SK-N-SH (cell line): ENCODE data around the gene WNK1. TPM values are rescaled to one million over a fixed set of nuclear protein-coding genes. Genes with fewer than 3 reads are reported as not detected.

Source experiments
- CTCF ChIA-PET: fragments of 300-600, 350-600 bp; formaldehyde crosslinking; extraction: SDS; loops from one replicate; lab custom pipeline; 2021; lab: Yijun Ruan, JAX
- POLR2A ChIA-PET: fragments of 350-600 bp; sonication (Branson Sonifier 250); formaldehyde crosslinking; extraction: SDS; loops from one replicate; lab custom pipeline; 2020; ENCODE audit warnings: antibody characterized with exemption, inconsistent platforms; lab: Yijun Ruan, JAX
- DNase-seq: peaks from one replicate; pipeline ENCODE4 v3.0.0; 2012
- H2AFZ ChIP-seq: fragments of 200-600 bp; sonication (generic); 2 replicates; pipeline ENCODE4 v1.8.1; 2016; ENCODE audit warnings: antibody characterized with exemption, mild to moderate bottlenecking, low read depth
- H3F3A ChIP-seq: fragments of 200-600 bp; sonication (generic); replicated peaks from 2 replicates; pipeline ENCODE3; 2016; ENCODE audit warnings: antibody characterized with exemption, mild to moderate bottlenecking; ENCODE audit not compliant: insufficient read depth
- H3K27ac ChIP-seq, 2 experiments: fragments of 200-500 bp in 1 of 2; fragments of 200-600 bp in 1 of 2; sonication (Bioruptor generic) in 1 of 2; sonication (generic), shearing (Covaris generic) in 1 of 2; 2 replicates each; pipeline versions ENCODE4 v1.5.1 to v1.6.1; 2014 to 2016; ENCODE audit warnings: low read depth in 2 of 2, inconsistent platforms in 1 of 2, low read length in 1 of 2, mild to moderate bottlenecking in 1 of 2, mixed read lengths in 1 of 2
- H3K27me3 ChIP-seq: fragments of 200-600 bp; sonication (generic), shearing (Covaris generic); 2 replicates; pipeline ENCODE4 v1.6.1; 2016; ENCODE audit warnings: mixed run types; ENCODE audit not compliant: insufficient read depth
- H3K36me3 ChIP-seq, 2 experiments: fragments of 200-500 bp in 1 of 2; fragments of 200-600 bp in 1 of 2; sonication (Bioruptor generic) in 1 of 2; sonication (generic) in 1 of 2; replicated peaks in 1 of 2; 2 replicates each; pipeline versions ENCODE3 to v1.5.1; 2014 to 2016; ENCODE audit warnings: low read length in 1 of 2, mild to moderate bottlenecking in 1 of 2; ENCODE audit not compliant: insufficient read depth in 2 of 2, control insufficient read depth in 1 of 2
- H3K4me1 ChIP-seq, 2 experiments: fragments of 200-500 bp in 1 of 2; fragments of 200-600 bp in 1 of 2; sonication (Bioruptor generic) in 1 of 2; sonication (generic), shearing (Covaris generic) in 1 of 2; 2 replicates each; pipeline versions ENCODE4 v1.5.1 to v1.6.1; 2014 to 2016; ENCODE audit warnings: low read depth in 1 of 2, low read length in 1 of 2, mixed run types in 1 of 2; ENCODE audit not compliant: insufficient read depth in 2 of 2, control insufficient read depth in 1 of 2
- H3K4me2 ChIP-seq: fragments of 200-600 bp; sonication (generic), shearing (Covaris generic); 2 replicates; pipeline ENCODE4 v1.6.1; 2017; ENCODE audit warnings: mixed run types
- H3K4me3 ChIP-seq, 2 experiments: fragments of 200-500 bp in 1 of 2; fragments of 200-600 bp in 1 of 2; sonication (Bioruptor generic) in 1 of 2; sonication (generic), shearing (Covaris generic) in 1 of 2; 2 replicates each; pipeline versions ENCODE4 v1.5.1 to v1.8.1; 2014 to 2016; ENCODE audit warnings: low read depth in 2 of 2, inconsistent platforms in 1 of 2, low read length in 1 of 2, mild to moderate bottlenecking in 1 of 2, mixed read lengths in 1 of 2, moderate library complexity in 1 of 2
- H3K79me2 ChIP-seq: fragments of 200-600 bp; sonication (generic); 2 replicates; pipeline ENCODE4 v1.8.1; 2017; ENCODE audit warnings: mild to moderate bottlenecking; ENCODE audit not compliant: insufficient read depth
- H3K9ac ChIP-seq: fragments of 200-600 bp; sonication (generic); 2 replicates; pipeline ENCODE4 v1.6.1; 2017; ENCODE audit warnings: mixed run types
- H3K9me2 ChIP-seq: fragments of 200-600 bp; sonication (generic); 2 replicates; pipeline ENCODE4 v1.6.1; 2017; ENCODE audit warnings: mixed run types
- H3K9me3 ChIP-seq: fragments of 200-600 bp; sonication (generic); 2 replicates; pipeline ENCODE4 v1.6.1; 2017; ENCODE audit warnings: mixed run types, mild to moderate bottlenecking, moderate library complexity
- H4K20me1 ChIP-seq: fragments of 200-600 bp; sonication (generic); 2 replicates; pipeline ENCODE4 v1.6.1; 2017; ENCODE audit warnings: mild to moderate bottlenecking, mixed run types; ENCODE audit not compliant: insufficient read depth
- EZH2phosphoT487 ChIP-seq: fragments of 200-600 bp; sonication (generic); IDR thresholded peaks from 2 replicates; pipeline ENCODE4 v1.6.1; 2017; ENCODE audit warnings: low read depth, mixed run types, mild to moderate bottlenecking, antibody characterized with exemption, moderate library complexity, borderline replicate concordance
- FOXJ3 ChIP-seq: sonication (generic); formaldehyde crosslinking; IDR thresholded peaks from 2 replicates; pipeline ENCODE4 v1.5.1; 2020; ENCODE audit warnings: mild to moderate bottlenecking, missing genetic modification reagents
- FOXM1 ChIP-seq: IDR thresholded peaks from 2 replicates; pipeline ENCODE4 v1.4.0; 2012; ENCODE audit warnings: low read depth, mild to moderate bottlenecking
- GABPA ChIP-seq: IDR thresholded peaks from 2 replicates; pipeline ENCODE4 v1.4.0; 2012; ENCODE audit warnings: low read depth, mild to moderate bottlenecking
- JUND ChIP-seq: IDR thresholded peaks from 2 replicates; pipeline ENCODE4 v1.4.0; 2012
- POLR2AphosphoS5 ChIP-seq: IDR thresholded peaks from 2 replicates; pipeline ENCODE4 v1.6.1; 2012; ENCODE audit warnings: low read depth, low read length
- TAF1 ChIP-seq: IDR thresholded peaks from 2 replicates; pipeline ENCODE4 v1.6.1; 2012; ENCODE audit warnings: low read depth, mild to moderate bottlenecking, low read length, moderate library complexity, borderline replicate concordance
- TCF12 ChIP-seq: IDR thresholded peaks from 2 replicates; pipeline ENCODE4 v1.4.0; 2012
- TEAD4 ChIP-seq: IDR thresholded peaks from 2 replicates; pipeline ENCODE4 v1.4.0; 2012; ENCODE audit warnings: mild to moderate bottlenecking, borderline replicate concordance; ENCODE audit not compliant: insufficient read depth
- YY1 ChIP-seq: IDR thresholded peaks from 2 replicates; pipeline ENCODE4 v1.4.0; 2012; ENCODE audit warnings: low read depth, mild to moderate bottlenecking
- WGBS: methylation state at CpG from one replicate; pipeline ENCODE4 v1.1.6; 2017; ENCODE audit warnings: low lambda C conversion rate; 5-methylcytosine and 5-hydroxymethylcytosine counted together
- polyA plus RNA-seq, 3 experiments: library from polyadenylated mRNA; depleted of rRNA; stranded (reverse); fragments of >200 nt; gene quantifications; 2 replicates each; pipeline ENCODE4 v1.2.3, GENCODE V29; 2012
- TF ChIP-seq, protein P1 (sequence below): fragments of 200-600 bp; sonication (generic); IDR thresholded peaks from 2 replicates; pipeline ENCODE4 v1.6.1; 2017; ENCODE audit warnings: antibody characterized with exemption, mild to moderate bottlenecking, moderate library complexity
- TF ChIP-seq, protein P2 (sequence below): IDR thresholded peaks from 2 replicates; pipeline ENCODE4 v1.4.0; 2012; ENCODE audit warnings: low read depth
- TF ChIP-seq, protein P3 (sequence below): IDR thresholded peaks from 2 replicates; pipeline ENCODE4 v1.4.0; 2012; ENCODE audit warnings: low read depth, borderline replicate concordance
- TF ChIP-seq, protein P4 (sequence below): IDR thresholded peaks from 2 replicates; pipeline ENCODE4; 2012
- TF ChIP-seq, protein P5 (sequence below): fragments of 150-350 bp; IDR thresholded peaks from 2 replicates; pipeline ENCODE4 v1.6.1; 2017; ENCODE audit warnings: antibody characterized with exemption, low read length, low read depth, borderline replicate concordance

Gene WNK1
- polyA plus RNA-seq, 1 of the 3 experiments (the other 2 are of a cell fraction), result 30.5 TPM

DNA sequence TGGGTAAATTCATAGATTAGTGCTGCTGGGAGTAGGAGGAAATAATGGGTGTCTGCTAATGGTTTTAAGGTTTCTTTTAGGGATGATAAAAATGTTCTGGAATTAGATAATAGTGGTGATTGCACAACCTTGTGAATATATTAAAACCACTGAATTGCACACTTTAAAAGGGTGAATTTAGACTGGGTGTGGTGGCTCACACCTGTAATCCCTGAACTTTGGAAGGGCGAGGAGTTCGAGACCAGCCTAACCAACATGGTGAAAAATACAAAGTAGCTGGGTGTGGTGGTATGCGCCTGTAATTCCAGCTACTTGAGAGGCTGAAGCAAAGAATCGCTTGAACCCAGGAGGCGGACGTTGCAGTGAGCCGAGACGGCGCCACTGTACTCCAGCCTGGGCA is 195.9 kb downstream of the WNK1 start:
- POLR2A ChIA-PET, result no interaction called here
- 90% methylated on average over 9 of the region's 9 CpGs for whole genome bisulfite sequencing
- Histone ChIP-seq H3K27me3 (no peaks in the 10 kb centered on the region), H4K20me1 (no peaks in the 10 kb centered on the region), H3K9me3 (no peaks in the 10 kb centered on the region), H3K4me3 (peak overlapping the region; percentile 69 to 94), H3K27ac (peak overlapping the region in 1 of 2 experiments; percentile 95; a peak in 1 of 4 replicates), H3K9me2 (no peaks in the 10 kb centered on the region), H3K9ac (peak overlapping the region; percentile 94; the same call in 1 of the 2 replicates), H3K79me2 (peaks cover 52% of the 10 kb centered on the region), H3K36me3 (peaks cover 0 to 9% of the 10 kb centered on the region in 2 experiments), H2AFZ (no peak overlapping the region; the same call in 1 of the 2 replicates), H3K4me2 (peak overlapping the region; percentile 90), H3K4me1 (peaks cover 2 to 6% of the 10 kb centered on the region in 2 experiments; a peak in 3 of 4 replicates), H3F3A (peaks cover 14% of the 10 kb centered on the region)
- CTCF ChIA-PET, result interaction anchor here (1.9 to 2.1 kb wide), 2 partner anchors 132 to 195 kb away, joined by 13 to 45 read pairs; partner anchors contain the start of gene WNK1
- no peak for DNase-seq
- TF ChIP-seq, protein P1, sequence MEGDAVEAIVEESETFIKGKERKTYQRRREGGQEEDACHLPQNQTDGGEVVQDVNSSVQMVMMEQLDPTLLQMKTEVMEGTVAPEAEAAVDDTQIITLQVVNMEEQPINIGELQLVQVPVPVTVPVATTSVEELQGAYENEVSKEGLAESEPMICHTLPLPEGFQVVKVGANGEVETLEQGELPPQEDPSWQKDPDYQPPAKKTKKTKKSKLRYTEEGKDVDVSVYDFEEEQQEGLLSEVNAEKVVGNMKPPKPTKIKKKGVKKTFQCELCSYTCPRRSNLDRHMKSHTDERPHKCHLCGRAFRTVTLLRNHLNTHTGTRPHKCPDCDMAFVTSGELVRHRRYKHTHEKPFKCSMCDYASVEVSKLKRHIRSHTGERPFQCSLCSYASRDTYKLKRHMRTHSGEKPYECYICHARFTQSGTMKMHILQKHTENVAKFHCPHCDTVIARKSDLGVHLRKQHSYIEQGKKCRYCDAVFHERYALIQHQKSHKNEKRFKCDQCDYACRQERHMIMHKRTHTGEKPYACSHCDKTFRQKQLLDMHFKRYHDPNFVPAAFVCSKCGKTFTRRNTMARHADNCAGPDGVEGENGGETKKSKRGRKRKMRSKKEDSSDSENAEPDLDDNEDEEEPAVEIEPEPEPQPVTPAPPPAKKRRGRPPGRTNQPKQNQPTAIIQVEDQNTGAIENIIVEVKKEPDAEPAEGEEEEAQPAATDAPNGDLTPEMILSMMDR, result no peak
- TF ChIP-seq, protein P2, sequence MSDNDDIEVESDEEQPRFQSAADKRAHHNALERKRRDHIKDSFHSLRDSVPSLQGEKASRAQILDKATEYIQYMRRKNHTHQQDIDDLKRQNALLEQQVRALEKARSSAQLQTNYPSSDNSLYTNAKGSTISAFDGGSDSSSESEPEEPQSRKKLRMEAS, result no peak
- TF ChIP-seq, protein P3, sequence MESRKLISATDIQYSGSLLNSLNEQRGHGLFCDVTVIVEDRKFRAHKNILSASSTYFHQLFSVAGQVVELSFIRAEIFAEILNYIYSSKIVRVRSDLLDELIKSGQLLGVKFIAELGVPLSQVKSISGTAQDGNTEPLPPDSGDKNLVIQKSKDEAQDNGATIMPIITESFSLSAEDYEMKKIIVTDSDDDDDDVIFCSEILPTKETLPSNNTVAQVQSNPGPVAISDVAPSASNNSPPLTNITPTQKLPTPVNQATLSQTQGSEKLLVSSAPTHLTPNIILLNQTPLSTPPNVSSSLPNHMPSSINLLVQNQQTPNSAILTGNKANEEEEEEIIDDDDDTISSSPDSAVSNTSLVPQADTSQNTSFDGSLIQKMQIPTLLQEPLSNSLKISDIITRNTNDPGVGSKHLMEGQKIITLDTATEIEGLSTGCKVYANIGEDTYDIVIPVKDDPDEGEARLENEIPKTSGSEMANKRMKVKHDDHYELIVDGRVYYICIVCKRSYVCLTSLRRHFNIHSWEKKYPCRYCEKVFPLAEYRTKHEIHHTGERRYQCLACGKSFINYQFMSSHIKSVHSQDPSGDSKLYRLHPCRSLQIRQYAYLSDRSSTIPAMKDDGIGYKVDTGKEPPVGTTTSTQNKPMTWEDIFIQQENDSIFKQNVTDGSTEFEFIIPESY, result no peak
- TF ChIP-seq TCF12 (no peak), YY1 (no peak), JUND (no peak), GABPA (no peak), FOXJ3 (CRISPR knock-in tag) (no peak), TEAD4 (no peak), FOXM1 (no peak), POLR2AphosphoS5 (no peak), TAF1 (no peak), EZH2phosphoT487 (no peak)
- TF ChIP-seq, protein P4, sequence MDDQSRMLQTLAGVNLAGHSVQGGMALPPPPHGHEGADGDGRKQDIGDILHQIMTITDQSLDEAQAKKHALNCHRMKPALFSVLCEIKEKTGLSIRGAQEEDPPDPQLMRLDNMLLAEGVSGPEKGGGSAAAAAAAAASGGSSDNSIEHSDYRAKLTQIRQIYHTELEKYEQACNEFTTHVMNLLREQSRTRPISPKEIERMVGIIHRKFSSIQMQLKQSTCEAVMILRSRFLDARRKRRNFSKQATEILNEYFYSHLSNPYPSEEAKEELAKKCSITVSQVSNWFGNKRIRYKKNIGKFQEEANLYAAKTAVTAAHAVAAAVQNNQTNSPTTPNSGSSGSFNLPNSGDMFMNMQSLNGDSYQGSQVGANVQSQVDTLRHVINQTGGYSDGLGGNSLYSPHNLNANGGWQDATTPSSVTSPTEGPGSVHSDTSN, result no peak
- TF ChIP-seq, protein P5, sequence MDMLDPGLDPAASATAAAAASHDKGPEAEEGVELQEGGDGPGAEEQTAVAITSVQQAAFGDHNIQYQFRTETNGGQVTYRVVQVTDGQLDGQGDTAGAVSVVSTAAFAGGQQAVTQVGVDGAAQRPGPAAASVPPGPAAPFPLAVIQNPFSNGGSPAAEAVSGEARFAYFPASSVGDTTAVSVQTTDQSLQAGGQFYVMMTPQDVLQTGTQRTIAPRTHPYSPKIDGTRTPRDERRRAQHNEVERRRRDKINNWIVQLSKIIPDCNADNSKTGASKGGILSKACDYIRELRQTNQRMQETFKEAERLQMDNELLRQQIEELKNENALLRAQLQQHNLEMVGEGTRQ, result no peak
